Measurements from ENCODE around the gene TAP1. TPM values are rescaled to one million over a fixed set of nuclear protein-coding genes. Genes with fewer than 3 reads are reported as not detected.

TAP1 gene
- total RNA-seq, 2 experiments from 2014 or later = 319 to 328 TPM

- peaks cover 51% of the 10 kb centered on the region for H3K4me1 Mint-ChIP-seq (ENCODE audit: low read depth)
- DNase-seq = no peak
- no peaks in the 10 kb centered on the region for H3K27me3 Mint-ChIP-seq (ENCODE audit: low read depth)
- POLR2A ChIA-PET = interaction anchor here (9.1 kb wide), 1 partner anchor 19 kb away, joined by 812 read pairs; the partner anchor contains the start of genes PSMB8 and TAP2
- peaks cover 69% of the 10 kb centered on the region for H3K36me3 Mint-ChIP-seq (ENCODE audit: low read depth)
- no peak for ATAC-seq
- no peak overlapping the region for H3K4me3 Mint-ChIP-seq
- CTCF ChIA-PET = interaction anchor here (8.0 to 9.6 kb wide), 2 partner anchors 7 to 21 kb away, joined by 236 to 400 read pairs; partner anchors contain the start of gene TAP2
- no peak overlapping the region for H3K27ac Mint-ChIP-seq
- H3K9me3 Mint-ChIP-seq (ENCODE audit: insufficient read depth) = no peaks in the 10 kb centered on the region
These were observed 7.2 kb upstream of the TAP1 start for GRCh38 chr6:32860674-32861073.

GRCh38 chr6:32858194-32858593 is 4.7 kb upstream of the TAP1 start:
- DNase-seq (no peak), ATAC-seq (no peak)
- Mint-ChIP-seq H3K27ac (peak overlapping the region; percentile 60), H3K27me3 (ENCODE audit: low read depth) (no peaks in the 10 kb centered on the region), H3K9me3 (ENCODE audit: insufficient read depth) (no peaks in the 10 kb centered on the region), H3K36me3 (ENCODE audit: low read depth) (peaks cover 78% of the 10 kb centered on the region), H3K4me1 (ENCODE audit: low read depth) (peaks cover 48% of the 10 kb centered on the region), H3K4me3 (no peak overlapping the region)
- POLR2A ChIA-PET = interaction anchor here (0.7 to 9.1 kb wide), 5 partner anchors 10 to 126 kb away, joined by 3 to 812 read pairs (median 4); partner anchors contain the start of genes PSMB8 and TAP2
- CTCF ChIA-PET = interaction anchor here (0.9 to 9.6 kb wide), 7 partner anchors 9 to 126 kb away, joined by 3 to 400 read pairs (median 6); partner anchors contain the start of genes BRD2 and TAP2

GRCh38 chr6:32857156-32857891 is 3.8 kb upstream of the TAP1 start:
- DNase-seq = no peak
- Mint-ChIP-seq H3K9me3 (ENCODE audit: insufficient read depth) (no peaks in the 10 kb centered on the region), H3K36me3 (ENCODE audit: low read depth) (peaks cover 82% of the 10 kb centered on the region), H3K4me3 (no peak overlapping the region), H3K4me1 (ENCODE audit: low read depth) (peaks cover 48% of the 10 kb centered on the region), H3K27me3 (ENCODE audit: low read depth) (no peaks in the 10 kb centered on the region), H3K27ac (peak overlapping the region; percentile 60)
- no peak for ATAC-seq
- ChIA-PET POLR2A (interaction anchor here (0.6 to 9.1 kb wide), 7 partner anchors 10 to 127 kb away, joined by 3 to 812 read pairs (median 4); partner anchors contain the start of genes PSMB8 and TAP2), CTCF (interaction anchor here (0.5 to 9.6 kb wide), 7 partner anchors 10 to 625 kb away, joined by 3 to 400 read pairs (median 9); partner anchors contain the start of genes BRD2, HLA-DMA and TAP2)

- ChIA-PET POLR2A (interaction anchor here (1.0 to 9.1 kb wide), 7 partner anchors 9 to 394 kb away, joined by 3 to 812 read pairs (median 21); partner anchors contain the start of genes BRD2, PSMB8 and TAP2), CTCF (interaction anchor here (0.8 to 9.6 kb wide), 12 partner anchors 11 to 611 kb away, joined by 3 to 400 read pairs (median 8); partner anchors contain the start of genes HLA-DMA, PSMB8 and TAP2)
- peaks cover 55% of the 10 kb centered on the region for H3K4me1 Mint-ChIP-seq (ENCODE audit: low read depth)
- H3K27ac Mint-ChIP-seq = peak overlapping the region; percentile 100
- no peaks in the 10 kb centered on the region for H3K27me3 Mint-ChIP-seq (ENCODE audit: low read depth)
- ATAC-seq (no peak), DNase-seq (peak; percentile 19)
- peaks cover 84% of the 10 kb centered on the region for H3K36me3 Mint-ChIP-seq (ENCODE audit: low read depth)
- H3K9me3 Mint-ChIP-seq (ENCODE audit: insufficient read depth) = no peaks in the 10 kb centered on the region
- H3K4me3 Mint-ChIP-seq = peak overlapping the region; percentile 97
These were observed 2.1 kb upstream of the TAP1 start for GRCh38 chr6:32855467-32856174.

GRCh38 chr6:32854376-32855178 is 1.1 kb upstream of the TAP1 start:
- ChIA-PET POLR2A (interaction anchor here (0.6 to 9.1 kb wide), 12 partner anchors 9 to 395 kb away, joined by 3 to 812 read pairs (median 4); partner anchors contain the start of genes BRD2, PSMB8 and TAP2), CTCF (interaction anchor here (0.7 to 9.6 kb wide), 13 partner anchors 10 to 610 kb away, joined by 3 to 400 read pairs (median 11); partner anchors contain the start of genes HLA-DMA, PSMB8 and TAP2)
- Mint-ChIP-seq H3K4me3 (peak overlapping the region; percentile 97), H3K27ac (peak overlapping the region; percentile 100), H3K4me1 (ENCODE audit: low read depth) (peaks cover 60% of the 10 kb centered on the region), H3K27me3 (ENCODE audit: low read depth) (no peaks in the 10 kb centered on the region), H3K36me3 (ENCODE audit: low read depth) (peaks cover 87% of the 10 kb centered on the region), H3K9me3 (ENCODE audit: insufficient read depth) (no peaks in the 10 kb centered on the region)
- DNase-seq (peak; percentile 80), ATAC-seq (peak; percentile 42)

GRCh38 chr6:32852844-32853540 is 512 bp downstream of the TAP1 start:
- CTCF ChIA-PET = interaction anchor here (0.7 to 9.6 kb wide), 18 partner anchors 8 to 223 kb away, joined by 3 to 400 read pairs (median 4); partner anchors contain the start of genes BRD2, HLA-DMA, HLA-DPB1 and PSMB8
- peak; percentile 18 for ATAC-seq
- peak; percentile 58 for DNase-seq
- H3K36me3 Mint-ChIP-seq (ENCODE audit: low read depth) = peaks cover 86% of the 10 kb centered on the region
- peak overlapping the region; percentile 97 for H3K4me3 Mint-ChIP-seq
- peaks cover 58% of the 10 kb centered on the region for H3K4me1 Mint-ChIP-seq (ENCODE audit: low read depth)
- POLR2A ChIA-PET = interaction anchor here (0.8 to 9.1 kb wide), 13 partner anchors 11 to 131 kb away, joined by 3 to 812 read pairs (median 7); partner anchors contain the start of genes BRD2, HLA-DMA, PSMB8 and TAP2
- H3K9me3 Mint-ChIP-seq (ENCODE audit: insufficient read depth) = no peaks in the 10 kb centered on the region
- H3K27me3 Mint-ChIP-seq (ENCODE audit: low read depth) = no peaks in the 10 kb centered on the region
- H3K27ac Mint-ChIP-seq = peak overlapping the region; percentile 100

- Mint-ChIP-seq H3K36me3 (ENCODE audit: low read depth) (peaks cover 86% of the 10 kb centered on the region), H3K9me3 (ENCODE audit: insufficient read depth) (no peaks in the 10 kb centered on the region), H3K4me3 (peak overlapping the region; percentile 97), H3K27ac (peak overlapping the region; percentile 100), H3K4me1 (ENCODE audit: low read depth) (peaks cover 58% of the 10 kb centered on the region), H3K27me3 (ENCODE audit: low read depth) (no peaks in the 10 kb centered on the region)
- DNase-seq (peak; percentile 53), ATAC-seq (no peak)
- ChIA-PET POLR2A (interaction anchor here (1.0 to 9.1 kb wide), 14 partner anchors 10 to 132 kb away, joined by 3 to 812 read pairs (median 15); partner anchors contain the start of genes BRD2, HLA-DMA, PSMB8 and TAP2), CTCF (interaction anchor here (1.1 to 9.6 kb wide), 7 partner anchors 7 to 132 kb away, joined by 5 to 400 read pairs (median 44); partner anchors contain the start of genes BRD2, PSMB8 and TAP2)
These were observed 1.3 kb downstream of the TAP1 start for GRCh38 chr6:32852018-32852843.

GRCh38 chr6:32851025-32851424 is 2.5 kb downstream of the TAP1 start:
- Mint-ChIP-seq H3K4me1 (ENCODE audit: low read depth) (peaks cover 58% of the 10 kb centered on the region), H3K27ac (peak overlapping the region; percentile 100), H3K9me3 (ENCODE audit: insufficient read depth) (no peaks in the 10 kb centered on the region), H3K36me3 (ENCODE audit: low read depth) (peaks cover 86% of the 10 kb centered on the region), H3K27me3 (ENCODE audit: low read depth) (no peaks in the 10 kb centered on the region), H3K4me3 (peak overlapping the region; percentile 97)
- ChIA-PET POLR2A (interaction anchor here (1.0 to 3.4 kb wide), 7 partner anchors 9 to 123 kb away, joined by 3 to 53 read pairs (median 7); partner anchors contain the start of gene TAP2), CTCF (interaction anchor here (0.9 to 3.4 kb wide), 5 partner anchors 10 to 134 kb away, joined by 3 to 44 read pairs (median 6); partner anchors contain the start of genes HLA-DMA and TAP2)
- ATAC-seq = no peak
- DNase-seq = peak; percentile 19

GRCh38 chr6:32849126-32849525 is 4.4 kb downstream of the TAP1 start:
- H3K36me3 Mint-ChIP-seq (ENCODE audit: low read depth) = peaks cover 84% of the 10 kb centered on the region
- no peaks in the 10 kb centered on the region for H3K27me3 Mint-ChIP-seq (ENCODE audit: low read depth)
- ATAC-seq (no peak), DNase-seq (peak; percentile 20)
- ChIA-PET CTCF (interaction anchor here (1.4 to 3.4 kb wide), 2 partner anchors 11 to 19 kb away, joined by 5 to 44 read pairs; partner anchors contain the start of gene TAP2), POLR2A (interaction anchor here (1.1 to 3.4 kb wide), 3 partner anchors 10 to 123 kb away, joined by 3 to 53 read pairs (median 18); partner anchors contain the start of gene TAP2)
- H3K27ac Mint-ChIP-seq = peak overlapping the region; percentile 65
- peaks cover 58% of the 10 kb centered on the region for H3K4me1 Mint-ChIP-seq (ENCODE audit: low read depth)
- H3K4me3 Mint-ChIP-seq = peak overlapping the region; percentile 98
- H3K9me3 Mint-ChIP-seq (ENCODE audit: insufficient read depth) = no peaks in the 10 kb centered on the region
